Activated CD4-positive, alpha-beta memory T cell treated with anti-CD3 and anti-CD28 coated beads for 36 hours (primary cell): ENCODE results near the gene SPTBN1. TPM values are rescaled to one million over a fixed set of nuclear protein-coding genes. Genes with fewer than 3 reads are reported as not detected.

Experiments
- CTCF ChIA-PET: fragments of 350-600 bp; sonication (Branson Sonifier 250); formaldehyde crosslinking; loops from one replicate; lab custom pipeline; 2021; ENCODE audit warnings: antibody characterized with exemption, inconsistent platforms; lab: Charles Lee
- POLR2A ChIA-PET: fragments of 350-600 bp; sonication (Branson Sonifier 250); formaldehyde crosslinking; loops from one replicate; lab custom pipeline; 2021; ENCODE audit warnings: antibody characterized with exemption; lab: Charles Lee
- DNase-seq: peaks from one replicate; pipeline ENCODE4 v3.0.0-alpha.2; 2020
- H3K27ac Mint-ChIP-seq: one replicate; pipeline ENCODE4 v1.8.0; 2021; ENCODE audit warnings: mixed read lengths
- H3K27me3 Mint-ChIP-seq: one replicate; pipeline ENCODE4 v1.8.0; 2021; ENCODE audit warnings: mixed read lengths
- H3K36me3 Mint-ChIP-seq: one replicate; pipeline ENCODE4 v1.8.0; 2021; ENCODE audit warnings: mixed read lengths
- H3K4me1 Mint-ChIP-seq: one replicate; pipeline ENCODE4 v1.8.0; 2021; ENCODE audit warnings: low read depth, mixed read lengths
- H3K4me3 Mint-ChIP-seq: one replicate; pipeline ENCODE4 v1.8.0; 2021; ENCODE audit warnings: mild to moderate bottlenecking, mixed read lengths
- H3K9me3 Mint-ChIP-seq: one replicate; pipeline ENCODE4 v1.8.0; 2021; ENCODE audit warnings: mixed read lengths
- intact Hi-C: fragments of 100-400 bp; cut with micrococcal nuclease; formaldehyde crosslinking; loops from one replicate; pipeline ENCODE4 v1.15.1; 2023
- total RNA-seq, 2 experiments: library from RNA; stranded (reverse); gene quantifications; one replicate each; pipeline ENCODE4 v1.2.3, GENCODE V29; 2021

The SPTBN1 gene
- total RNA-seq, 2 experiments from 2014 or later: 67.5 to 68.1 TPM

GRCh38 chr2:54642677-54643430 is 186.7 kb downstream of the SPTBN1 start:
- Mint-ChIP-seq H3K4me3 (no peak overlapping the region), H3K27me3 (no peaks in the 10 kb centered on the region), H3K9me3 (no peaks in the 10 kb centered on the region), H3K4me1 (peaks cover 8% of the 10 kb centered on the region), H3K27ac (peak overlapping the region; percentile 7), H3K36me3 (peaks cover 41% of the 10 kb centered on the region)
- POLR2A ChIA-PET: no interaction called here
- CTCF ChIA-PET: interaction anchor here (1.0 to 3.6 kb wide), 3 partner anchors 23 to 121 kb away, joined by 3 to 14 read pairs (median 4); no protein-coding TSS in a partner anchor
- DNase-seq: no peak
- intact Hi-C loops: no loop called here

DNA sequence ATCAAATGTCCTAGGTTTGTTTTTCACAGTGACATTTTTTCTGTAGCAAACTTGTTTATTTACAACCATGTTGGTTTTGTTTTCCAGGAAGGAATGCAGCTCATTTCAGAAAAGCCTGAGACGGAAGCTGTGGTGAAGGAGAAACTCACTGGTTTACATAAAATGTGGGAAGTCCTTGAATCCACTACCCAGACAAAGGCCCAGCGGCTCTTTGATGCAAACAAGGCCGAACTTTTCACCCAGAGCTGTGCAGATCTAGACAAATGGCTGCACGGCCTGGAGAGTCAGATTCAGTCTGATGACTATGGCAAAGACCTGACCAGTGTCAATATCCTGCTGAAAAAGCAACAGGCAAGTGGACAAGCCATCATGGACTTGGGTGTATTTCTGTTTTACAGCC is 188.1 kb downstream of the SPTBN1 start:
- Mint-ChIP-seq H3K4me1 (peaks cover 8% of the 10 kb centered on the region), H3K36me3 (peaks cover 39% of the 10 kb centered on the region), H3K4me3 (no peak overlapping the region), H3K27ac (no peak overlapping the region), H3K9me3 (no peaks in the 10 kb centered on the region), H3K27me3 (no peaks in the 10 kb centered on the region)
- ChIA-PET POLR2A (no interaction called here), CTCF (interaction anchor here (1.6 kb wide), 1 partner anchor 10 kb away, joined by 3 read pairs; no protein-coding TSS in a partner anchor)
- DNase-seq: no peak
- intact Hi-C loops: no loop called here

- no peak for DNase-seq
- ChIA-PET POLR2A (no interaction called here), CTCF (interaction anchor here (0.6 to 1.7 kb wide), 3 partner anchors 12 to 78 kb away, joined by 3 to 9 read pairs (median 3); no protein-coding TSS in a partner anchor)
- intact Hi-C loops: no loop called here
- Mint-ChIP-seq H3K4me3 (no peak overlapping the region), H3K9me3 (no peaks in the 10 kb centered on the region), H3K27me3 (no peaks in the 10 kb centered on the region), H3K4me1 (peaks cover 3% of the 10 kb centered on the region), H3K27ac (no peak overlapping the region), H3K36me3 (peaks cover 47% of the 10 kb centered on the region)
These were observed 190.2 kb downstream of the SPTBN1 start for GRCh38 chr2:54646170-54646927.

GRCh38 chr2:54648256-54648655 is 192.1 kb downstream of the SPTBN1 start:
- CTCF ChIA-PET: no interaction called here
- no peaks in the 10 kb centered on the region for H3K27me3 Mint-ChIP-seq
- H3K36me3 Mint-ChIP-seq: peaks cover 51% of the 10 kb centered on the region
- H3K4me3 Mint-ChIP-seq: no peak overlapping the region
- no peak overlapping the region for H3K27ac Mint-ChIP-seq
- DNase-seq: no peak
- POLR2A ChIA-PET: no interaction called here
- peaks cover 9% of the 10 kb centered on the region for H3K4me1 Mint-ChIP-seq
- H3K9me3 Mint-ChIP-seq: no peaks in the 10 kb centered on the region
- intact Hi-C loops: no loop called here

DNA sequence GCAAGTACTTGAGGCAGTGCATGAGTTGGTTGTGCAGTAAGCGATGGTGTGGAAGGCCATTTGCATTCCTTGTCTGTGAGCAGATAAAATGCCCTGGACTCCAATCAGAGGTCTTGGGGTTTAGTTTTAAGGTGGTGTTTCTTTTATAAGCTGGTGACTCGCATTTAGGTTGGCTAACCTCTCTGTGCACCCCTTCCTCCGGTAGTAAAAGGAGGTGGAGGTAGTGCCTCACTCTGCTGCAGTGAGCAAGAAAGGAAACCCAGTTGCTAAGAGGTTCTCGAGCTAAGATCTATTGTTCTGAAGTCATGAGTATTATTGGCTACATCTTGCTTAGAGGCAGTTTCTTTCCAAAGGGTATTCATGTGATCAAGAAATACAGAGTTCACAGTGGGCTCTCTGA is 193.1 kb downstream of the SPTBN1 start:
- peaks cover 48% of the 10 kb centered on the region for H3K36me3 Mint-ChIP-seq
- DNase-seq: no peak
- H3K27me3 Mint-ChIP-seq: no peaks in the 10 kb centered on the region
- H3K4me3 Mint-ChIP-seq: no peak overlapping the region
- H3K4me1 Mint-ChIP-seq: peaks cover 9% of the 10 kb centered on the region
- ChIA-PET CTCF (interaction anchor here (1.8 kb wide), 1 partner anchor 16 kb away, joined by 4 read pairs; no protein-coding TSS in a partner anchor), POLR2A (no interaction called here)
- H3K27ac Mint-ChIP-seq: no peak overlapping the region
- intact Hi-C loops: no loop called here
- no peaks in the 10 kb centered on the region for H3K9me3 Mint-ChIP-seq

DNA sequence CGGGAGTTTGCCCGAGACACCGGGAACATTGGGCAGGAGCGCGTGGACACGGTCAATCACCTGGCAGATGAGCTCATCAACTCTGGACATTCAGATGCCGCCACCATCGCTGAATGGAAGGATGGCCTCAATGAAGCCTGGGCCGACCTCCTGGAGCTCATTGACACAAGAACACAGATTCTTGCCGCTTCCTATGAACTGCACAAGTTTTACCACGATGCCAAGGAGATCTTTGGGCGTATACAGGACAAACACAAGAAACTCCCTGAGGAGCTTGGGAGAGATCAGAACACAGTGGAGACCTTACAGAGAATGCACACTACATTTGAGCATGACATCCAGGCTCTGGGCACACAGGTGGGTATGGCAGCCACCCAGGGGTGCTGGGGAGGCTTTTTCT is 193.5 kb downstream of the SPTBN1 start:
- ChIA-PET POLR2A (no interaction called here), CTCF (interaction anchor here (0.7 to 1.8 kb wide), 3 partner anchors 15 to 126 kb away, joined by 3 to 4 read pairs (median 4); partner anchors contain the start of gene EML6)
- peaks cover 46% of the 10 kb centered on the region for H3K36me3 Mint-ChIP-seq
- no peak overlapping the region for H3K4me3 Mint-ChIP-seq
- no peak for DNase-seq
- intact Hi-C loops: no loop called here
- no peak overlapping the region for H3K27ac Mint-ChIP-seq
- H3K4me1 Mint-ChIP-seq: peaks cover 11% of the 10 kb centered on the region
- no peaks in the 10 kb centered on the region for H3K27me3 Mint-ChIP-seq
- no peaks in the 10 kb centered on the region for H3K9me3 Mint-ChIP-seq

GRCh38 chr2:54650612-54651011 is 194.5 kb downstream of the SPTBN1 start:
- ChIA-PET CTCF (interaction anchor here (1.4 to 1.8 kb wide), 2 partner anchors 14 to 72 kb away, joined by 4 read pairs; partner anchors contain the start of gene EML6), POLR2A (no interaction called here)
- Mint-ChIP-seq H3K4me3 (no peak overlapping the region), H3K4me1 (peaks cover 13% of the 10 kb centered on the region), H3K9me3 (no peaks in the 10 kb centered on the region), H3K27ac (no peak overlapping the region), H3K27me3 (no peaks in the 10 kb centered on the region), H3K36me3 (peaks cover 50% of the 10 kb centered on the region)
- intact Hi-C loops: no loop called here
- DNase-seq: no peak

DNA sequence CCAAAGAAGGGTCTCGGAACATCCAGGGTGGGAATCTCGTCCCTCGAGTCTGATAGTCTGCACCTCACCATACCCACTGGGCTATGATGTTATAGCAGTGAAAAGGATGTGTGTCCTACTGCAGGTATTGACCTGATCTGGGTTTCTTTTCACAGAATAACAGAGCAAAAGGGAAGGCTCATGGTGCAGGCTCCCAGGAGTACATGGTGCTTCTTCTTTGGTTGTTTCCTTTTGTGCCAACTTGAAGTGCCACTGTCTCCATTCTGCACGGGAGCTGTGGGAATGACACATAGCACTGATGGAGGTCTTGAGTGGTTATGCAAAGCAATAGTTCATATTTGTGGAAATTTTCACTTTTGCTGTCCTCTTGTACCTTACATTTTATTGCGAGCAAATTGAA is 195.2 kb downstream of the SPTBN1 start:
- Mint-ChIP-seq H3K9me3 (no peaks in the 10 kb centered on the region), H3K27ac (no peak overlapping the region), H3K36me3 (peaks cover 52% of the 10 kb centered on the region), H3K27me3 (no peaks in the 10 kb centered on the region), H3K4me1 (peaks cover 13% of the 10 kb centered on the region), H3K4me3 (no peak overlapping the region)
- POLR2A ChIA-PET: interaction anchor here (0.6 kb wide), 1 partner anchor 91 kb away, joined by 4 read pairs; no protein-coding TSS in a partner anchor
- DNase-seq: no peak
- CTCF ChIA-PET: no interaction called here
- intact Hi-C loops: no loop called here

DNA sequence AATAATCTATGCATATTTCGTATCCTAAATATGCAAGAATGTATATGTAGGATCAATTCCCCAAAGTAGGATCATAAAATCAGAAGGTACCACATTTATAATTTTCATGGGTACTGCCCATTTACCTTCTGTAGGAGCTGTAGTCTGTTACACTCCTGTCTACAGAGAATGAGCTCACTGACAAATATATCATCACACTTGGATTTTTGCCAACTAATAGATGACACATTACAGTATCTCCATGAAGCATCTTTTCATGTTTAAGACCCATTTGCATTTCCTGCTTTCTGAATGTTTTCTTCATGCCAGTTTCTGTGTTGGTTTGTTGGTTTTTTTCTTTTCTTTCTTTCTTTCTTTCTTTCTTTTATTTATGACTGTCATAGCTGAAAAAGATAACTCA is 196.4 kb downstream of the SPTBN1 start:
- no peak for DNase-seq
- Mint-ChIP-seq H3K9me3 (no peaks in the 10 kb centered on the region), H3K4me3 (no peak overlapping the region), H3K36me3 (peaks cover 44% of the 10 kb centered on the region), H3K27ac (no peak overlapping the region), H3K27me3 (no peaks in the 10 kb centered on the region), H3K4me1 (peaks cover 13% of the 10 kb centered on the region)
- POLR2A ChIA-PET: no interaction called here
- CTCF ChIA-PET: interaction anchor here (0.6 to 1.7 kb wide), 5 partner anchors 13 to 130 kb away, joined by 3 to 5 read pairs (median 4); no protein-coding TSS in a partner anchor
- intact Hi-C loops: no loop called here

GRCh38 chr2:54653572-54654204 is 197.6 kb downstream of the SPTBN1 start:
- Mint-ChIP-seq H3K9me3 (no peaks in the 10 kb centered on the region), H3K36me3 (peaks cover 47% of the 10 kb centered on the region), H3K27ac (no peak overlapping the region), H3K4me3 (no peak overlapping the region), H3K4me1 (peaks cover 23% of the 10 kb centered on the region), H3K27me3 (no peaks in the 10 kb centered on the region)
- ChIA-PET CTCF (interaction anchor here (1.2 to 5.0 kb wide), 2 partner anchors 12 to 27 kb away, joined by 3 to 38 read pairs; no protein-coding TSS in a partner anchor), POLR2A (no interaction called here)
- intact Hi-C loops: no loop called here
- DNase-seq: no peak

- POLR2A ChIA-PET: interaction anchor here (1.2 kb wide), 1 partner anchor 96 kb away, joined by 4 read pairs; no protein-coding TSS in a partner anchor
- peaks cover 48% of the 10 kb centered on the region for H3K36me3 Mint-ChIP-seq
- DNase-seq: no peak
- intact Hi-C loops: no loop called here
- peaks cover 24% of the 10 kb centered on the region for H3K4me1 Mint-ChIP-seq
- H3K9me3 Mint-ChIP-seq: no peaks in the 10 kb centered on the region
- no peaks in the 10 kb centered on the region for H3K27me3 Mint-ChIP-seq
- H3K27ac Mint-ChIP-seq: no peak overlapping the region
- H3K4me3 Mint-ChIP-seq: no peak overlapping the region
- CTCF ChIA-PET: interaction anchor here (0.9 to 5.0 kb wide), 5 partner anchors 9 to 101 kb away, joined by 3 to 38 read pairs (median 4); no protein-coding TSS in a partner anchor
These were observed 199.1 kb downstream of the SPTBN1 start for GRCh38 chr2:54655046-54655809.
